Neural cell (in vitro differentiated cells): ENCODE results near the gene BCL3. TPM values are rescaled to one million over a fixed set of nuclear protein-coding genes. Genes with fewer than 3 reads are reported as not detected.

Source experiments
- H2AFZ ChIP-seq: fragments of 200-600, 300-800 bp; sonication (generic), shearing (Covaris generic); 2 replicates; pipeline ENCODE4 v1.6.0; 2014; ENCODE audit warnings: low read depth, mild to moderate bottlenecking, antibody characterized with exemption, low read length, moderate library complexity
- H3F3A ChIP-seq: fragments of 200-600 bp; shearing (Covaris generic); 2 replicates; pipeline ENCODE4 v1.6.1; 2016; ENCODE audit warnings: mild to moderate bottlenecking, moderate library complexity, mixed read lengths, antibody characterized with exemption, low read length; ENCODE audit not compliant: insufficient read depth, poor library complexity, severe bottlenecking
- H3K27ac ChIP-seq: fragments of 200-600, 300-800 bp; sonication (generic), shearing (Covaris generic); 2 replicates; pipeline ENCODE4 v1.5.1; 2014; ENCODE audit warnings: mild to moderate bottlenecking, low read length, moderate library complexity
- H3K27me3 ChIP-seq: fragments of 300-800, 200-600 bp; sonication (generic), shearing (Covaris generic); 2 replicates; pipeline ENCODE4 v1.6.0; 2014; ENCODE audit warnings: mild to moderate bottlenecking, low read depth, low read length, moderate library complexity; ENCODE audit not compliant: insufficient read depth
- H3K36me3 ChIP-seq: fragments of 300-800, 200-600 bp; sonication (generic), shearing (Covaris generic); 2 replicates; pipeline ENCODE4 v1.5.1; 2014; ENCODE audit warnings: mild to moderate bottlenecking, antibody characterized with exemption, low read length, moderate library complexity; ENCODE audit not compliant: insufficient read depth
- H3K4me2 ChIP-seq: fragments of 300-800, 200-600 bp; sonication (generic), shearing (Covaris generic); 2 replicates; pipeline ENCODE4 v1.6.0; 2014; ENCODE audit warnings: mild to moderate bottlenecking, low read length
- H3K4me3 ChIP-seq: fragments of 300-800, 200-600 bp; sonication (generic), shearing (Covaris generic); 2 replicates; pipeline ENCODE4 v1.5.1; 2014; ENCODE audit warnings: mild to moderate bottlenecking, low read length, moderate library complexity
- H3K79me2 ChIP-seq: fragments of 200-600 bp; shearing (Covaris generic); replicated peaks from 2 replicates; pipeline ENCODE4 v1.6.0; 2014; ENCODE audit warnings: mild to moderate bottlenecking, low read length, moderate library complexity; ENCODE audit not compliant: insufficient read depth
- H3K9ac ChIP-seq: fragments of 300-800, 200-600 bp; sonication (generic), shearing (Covaris generic); 2 replicates; pipeline ENCODE4 v1.6.1; 2016; ENCODE audit warnings: mild to moderate bottlenecking, low read length, mixed read lengths
- H3K9me2 ChIP-seq: fragments of 200-600 bp; shearing (Covaris generic); 2 replicates; pipeline ENCODE4 v1.6.1; 2016; ENCODE audit warnings: mild to moderate bottlenecking, low read length, mixed read lengths; ENCODE audit not compliant: insufficient read depth
- H3K9me3 ChIP-seq: fragments of 200-600, 300-800 bp; sonication (generic), shearing (Covaris generic); 2 replicates; pipeline ENCODE4 v1.6.1; 2016; ENCODE audit warnings: mild to moderate bottlenecking, mixed run types, low read length, moderate library complexity, mixed read lengths
- H4K20me1 ChIP-seq: fragments of 200-600 bp; shearing (Covaris generic); 2 replicates; pipeline ENCODE4 v1.6.1; 2016; ENCODE audit warnings: mild to moderate bottlenecking, mixed run types; ENCODE audit not compliant: insufficient read depth
- EP300 ChIP-seq: fragments of 450-650 bp; conservative IDR thresholded peaks from 2 replicates; pipeline ENCODE4 v1.6.1; 2014; ENCODE audit warnings: antibody characterized with exemption, mild to moderate bottlenecking, moderate library complexity; ENCODE audit not compliant: poor library complexity, severe bottlenecking
- EZH2 ChIP-seq: fragments of 200-600, 300-800 bp; shearing (Covaris generic), sonication (generic); IDR thresholded peaks from 2 replicates; pipeline ENCODE4 v1.6.1; 2014; ENCODE audit warnings: antibody characterized with exemption, low read length, borderline replicate concordance, mild to moderate bottlenecking; ENCODE audit not compliant: insufficient read depth, poor library complexity, severe bottlenecking
- MXI1 ChIP-seq: fragments of 450-650 bp; conservative IDR thresholded peaks from 2 replicates; pipeline ENCODE4 v1.6.1; 2014; ENCODE audit warnings: antibody characterized with exemption, mild to moderate bottlenecking; ENCODE audit not compliant: poor library complexity, severe bottlenecking
- POLR2AphosphoS5 ChIP-seq: IDR thresholded peaks from 2 replicates; pipeline ENCODE4 v1.6.1; 2012
- RAD21 ChIP-seq: fragments of 450-650 bp; conservative IDR thresholded peaks from 2 replicates; pipeline ENCODE4 v1.6.1; 2014; ENCODE audit warnings: antibody characterized with exemption, mild to moderate bottlenecking, moderate library complexity
- SMC3 ChIP-seq: fragments of 450-650 bp; conservative IDR thresholded peaks from 2 replicates; pipeline ENCODE4 v1.6.1; 2014; ENCODE audit warnings: antibody characterized with exemption, mild to moderate bottlenecking, moderate library complexity; ENCODE audit not compliant: poor library complexity
- TAF1 ChIP-seq: IDR thresholded peaks from 2 replicates; pipeline ENCODE4 v1.6.1; 2012; ENCODE audit warnings: low read depth
- polyA plus RNA-seq: library from polyadenylated mRNA; depleted of rRNA; stranded (reverse); fragments of >200 nt; gene quantifications from 2 replicates; pipeline ENCODE4 v1.2.3, GENCODE V29; 2014
- TF ChIP-seq, protein P1 (sequence below): IDR thresholded peaks from 2 replicates; pipeline ENCODE4 v1.6.1; 2012; ENCODE audit warnings: borderline replicate concordance
- TF ChIP-seq, protein P2 (sequence below): fragments of 450-650 bp; IDR thresholded peaks from 2 replicates; pipeline ENCODE4 v1.5.1; 2014; ENCODE audit warnings: antibody characterized with exemption, mild to moderate bottlenecking, moderate library complexity; ENCODE audit not compliant: poor library complexity, severe bottlenecking

The BCL3 gene
- polyA plus RNA-seq, 1 donor from 2014 or later, result 0.48 TPM

GRCh38 chr19:44735011-44735410, 13.5 kb upstream of the BCL3 start:
- Histone ChIP-seq H3K9ac (no peak overlapping the region), H3K9me3 (no peaks in the 10 kb centered on the region), H3K4me2 (no peak overlapping the region), H3K27ac (no peak overlapping the region), H3K36me3 (no peaks in the 10 kb centered on the region), H3F3A (no peaks in the 10 kb centered on the region), H2AFZ (no peak overlapping the region), H3K79me2 (no peaks in the 10 kb centered on the region), H3K4me3 (no peak overlapping the region), H3K9me2 (no peaks in the 10 kb centered on the region), H4K20me1 (no peaks in the 10 kb centered on the region), H3K27me3 (no peaks in the 10 kb centered on the region)
- TF ChIP-seq SMC3 (no peak), EZH2 (no peak), EP300 (no peak), POLR2AphosphoS5 (no peak), TAF1 (no peak), RAD21 (no peak), MXI1 (no peak)
- TF ChIP-seq, protein P1, sequence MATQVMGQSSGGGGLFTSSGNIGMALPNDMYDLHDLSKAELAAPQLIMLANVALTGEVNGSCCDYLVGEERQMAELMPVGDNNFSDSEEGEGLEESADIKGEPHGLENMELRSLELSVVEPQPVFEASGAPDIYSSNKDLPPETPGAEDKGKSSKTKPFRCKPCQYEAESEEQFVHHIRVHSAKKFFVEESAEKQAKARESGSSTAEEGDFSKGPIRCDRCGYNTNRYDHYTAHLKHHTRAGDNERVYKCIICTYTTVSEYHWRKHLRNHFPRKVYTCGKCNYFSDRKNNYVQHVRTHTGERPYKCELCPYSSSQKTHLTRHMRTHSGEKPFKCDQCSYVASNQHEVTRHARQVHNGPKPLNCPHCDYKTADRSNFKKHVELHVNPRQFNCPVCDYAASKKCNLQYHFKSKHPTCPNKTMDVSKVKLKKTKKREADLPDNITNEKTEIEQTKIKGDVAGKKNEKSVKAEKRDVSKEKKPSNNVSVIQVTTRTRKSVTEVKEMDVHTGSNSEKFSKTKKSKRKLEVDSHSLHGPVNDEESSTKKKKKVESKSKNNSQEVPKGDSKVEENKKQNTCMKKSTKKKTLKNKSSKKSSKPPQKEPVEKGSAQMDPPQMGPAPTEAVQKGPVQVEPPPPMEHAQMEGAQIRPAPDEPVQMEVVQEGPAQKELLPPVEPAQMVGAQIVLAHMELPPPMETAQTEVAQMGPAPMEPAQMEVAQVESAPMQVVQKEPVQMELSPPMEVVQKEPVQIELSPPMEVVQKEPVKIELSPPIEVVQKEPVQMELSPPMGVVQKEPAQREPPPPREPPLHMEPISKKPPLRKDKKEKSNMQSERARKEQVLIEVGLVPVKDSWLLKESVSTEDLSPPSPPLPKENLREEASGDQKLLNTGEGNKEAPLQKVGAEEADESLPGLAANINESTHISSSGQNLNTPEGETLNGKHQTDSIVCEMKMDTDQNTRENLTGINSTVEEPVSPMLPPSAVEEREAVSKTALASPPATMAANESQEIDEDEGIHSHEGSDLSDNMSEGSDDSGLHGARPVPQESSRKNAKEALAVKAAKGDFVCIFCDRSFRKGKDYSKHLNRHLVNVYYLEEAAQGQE, result no peak
- TF ChIP-seq, protein P2, sequence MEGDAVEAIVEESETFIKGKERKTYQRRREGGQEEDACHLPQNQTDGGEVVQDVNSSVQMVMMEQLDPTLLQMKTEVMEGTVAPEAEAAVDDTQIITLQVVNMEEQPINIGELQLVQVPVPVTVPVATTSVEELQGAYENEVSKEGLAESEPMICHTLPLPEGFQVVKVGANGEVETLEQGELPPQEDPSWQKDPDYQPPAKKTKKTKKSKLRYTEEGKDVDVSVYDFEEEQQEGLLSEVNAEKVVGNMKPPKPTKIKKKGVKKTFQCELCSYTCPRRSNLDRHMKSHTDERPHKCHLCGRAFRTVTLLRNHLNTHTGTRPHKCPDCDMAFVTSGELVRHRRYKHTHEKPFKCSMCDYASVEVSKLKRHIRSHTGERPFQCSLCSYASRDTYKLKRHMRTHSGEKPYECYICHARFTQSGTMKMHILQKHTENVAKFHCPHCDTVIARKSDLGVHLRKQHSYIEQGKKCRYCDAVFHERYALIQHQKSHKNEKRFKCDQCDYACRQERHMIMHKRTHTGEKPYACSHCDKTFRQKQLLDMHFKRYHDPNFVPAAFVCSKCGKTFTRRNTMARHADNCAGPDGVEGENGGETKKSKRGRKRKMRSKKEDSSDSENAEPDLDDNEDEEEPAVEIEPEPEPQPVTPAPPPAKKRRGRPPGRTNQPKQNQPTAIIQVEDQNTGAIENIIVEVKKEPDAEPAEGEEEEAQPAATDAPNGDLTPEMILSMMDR, result no peak

GRCh38 chr19:44737238-44738071, 11.1 kb upstream of the BCL3 start:
- TF ChIP-seq SMC3, result no peak
- TF ChIP-seq, protein P1, result no peak
- TF ChIP-seq EP300, result no peak
- no peak for TF ChIP-seq TAF1
- TF ChIP-seq RAD21, result no peak
- TF ChIP-seq, protein P2, result no peak
- TF ChIP-seq POLR2AphosphoS5, result no peak
- no peak for TF ChIP-seq EZH2
- no peak for TF ChIP-seq MXI1
- no peaks in the 10 kb centered on the region for H3K79me2 ChIP-seq
- no peaks in the 10 kb centered on the region for H3K36me3 ChIP-seq
- no peak overlapping the region for H3K4me3 ChIP-seq
- no peaks in the 10 kb centered on the region for H3K9me3 ChIP-seq
- no peaks in the 10 kb centered on the region for H3K27me3 ChIP-seq
- H3K27ac ChIP-seq, result no peak overlapping the region
- H3K4me2 ChIP-seq, result no peak overlapping the region
- no peaks in the 10 kb centered on the region for H3F3A ChIP-seq
- no peaks in the 10 kb centered on the region for H4K20me1 ChIP-seq
- H2AFZ ChIP-seq, result no peak overlapping the region
- H3K9ac ChIP-seq, result no peak overlapping the region
- H3K9me2 ChIP-seq, result no peaks in the 10 kb centered on the region
